HG03095 (cell line): ENCODE results near the gene EPHA2.

Experiments
- ATAC-seq: cut with Tn5 transposase; IDR thresholded peaks from one replicate; pipeline ENCODE4 v1.9.1; 2021; ENCODE audit warnings: moderate library complexity; ENCODE audit not compliant: unreplicated experiment

Gene EPHA2

GRCh38 chr1:16138772-16139221 lies 17.1 kb downstream of the EPHA2 start:
- no peak for ATAC-seq

GRCh38 chr1:16137890-16138467 lies 17.9 kb downstream of the EPHA2 start:
- no peak for ATAC-seq

GRCh38 chr1:16135501-16135900 lies 20.4 kb downstream of the EPHA2 start:
- no peak for ATAC-seq

GRCh38 chr1:16134906-16135305 lies 21.0 kb downstream of the EPHA2 start:
- ATAC-seq, result no peak

GRCh38 chr1:16134066-16134801 lies 21.6 kb downstream of the EPHA2 start:
- ATAC-seq, result no peak

- ATAC-seq, result no peak
Measured at GRCh38 chr1:16133007-16133961, 22.6 kb downstream of the EPHA2 start.

- no peak for ATAC-seq
Measured at GRCh38 chr1:16132325-16132785, 23.5 kb downstream of the EPHA2 start.

GRCh38 chr1:16131636-16132324 lies 24.1 kb downstream of the EPHA2 start:
- no peak for ATAC-seq

GRCh38 chr1:16130827-16131226 lies 25.0 kb downstream of the EPHA2 start:
- no peak for ATAC-seq

GRCh38 chr1:16129921-16130543 lies 25.8 kb downstream of the EPHA2 start:
- no peak for ATAC-seq

GRCh38 chr1:16129316-16129715 lies 26.6 kb downstream of the EPHA2 start:
- no peak for ATAC-seq

GRCh38 chr1:16128338-16128741 lies 27.5 kb downstream of the EPHA2 start:
- ATAC-seq, result no peak

- ATAC-seq, result no peak
Measured at GRCh38 chr1:16127676-16128337, 28.1 kb downstream of the EPHA2 start.

GRCh38 chr1:16126743-16127515 lies 28.9 kb downstream of the EPHA2 start:
- ATAC-seq, result no peak

GRCh38 chr1:16126160-16126559 lies 29.7 kb downstream of the EPHA2 start:
- no peak for ATAC-seq

- no peak for ATAC-seq
Measured at GRCh38 chr1:16125483-16125882, 30.4 kb downstream of the EPHA2 start.

- ATAC-seq, result no peak
Measured at GRCh38 chr1:16125088-16125470, 30.8 kb downstream of the EPHA2 start.

- ATAC-seq, result no peak
Measured at GRCh38 chr1:16124377-16125087, 31.3 kb downstream of the EPHA2 start.
